Smooth muscle cell of the brain vasculature (primary cell): ENCODE results near the gene UNC45B.
"Not testable (repeated sequence)": the region's sequence is repeated elsewhere in the genome, so short reads cannot be mapped to it uniquely, and the experiment has no call there.

Experiments used
- DNase-seq: peaks from one replicate; pipeline ENCODE4 v3.0.0-alpha.2; 2012; ENCODE audit warnings: low read depth, low spot score

Gene UNC45B

GRCh38 chr17:35214631-35215273, 67.1 kb downstream of the UNC45B start:
- DNase-seq: no peak

GRCh38 chr17:35217107-35217506, 69.5 kb downstream of the UNC45B start:
- DNase-seq: no peak

- DNase-seq: no peak
Observed at GRCh38 chr17:35218915-35219314, 71.3 kb downstream of the UNC45B start.

- no peak for DNase-seq
Observed at GRCh38 chr17:35222452-35222851, 74.8 kb downstream of the UNC45B start.

GRCh38 chr17:35224436-35224835, 76.8 kb downstream of the UNC45B start:
- DNase-seq: no peak

GRCh38 chr17:35227546-35227945, 79.9 kb downstream of the UNC45B start:
- no peak for DNase-seq

- DNase-seq: no peak
Observed at GRCh38 chr17:35229638-35230037, 82.0 kb downstream of the UNC45B start.

GRCh38 chr17:35234315-35234714, 86.7 kb downstream of the UNC45B start:
- DNase-seq: not testable (repeated sequence)

GRCh38 chr17:35235289-35235688, 87.7 kb downstream of the UNC45B start:
- no peak for DNase-seq

GRCh38 chr17:35235917-35236316, 88.3 kb downstream of the UNC45B start:
- DNase-seq: no peak

GRCh38 chr17:35236821-35237220, 89.2 kb downstream of the UNC45B start:
- DNase-seq: no peak

- DNase-seq: no peak
Observed at GRCh38 chr17:35238821-35239220, 91.2 kb downstream of the UNC45B start.
